Mucosa of gallbladder (tissue), 1 donor: Measurements from ENCODE around the gene DDX17. TPM values are rescaled to one million over a fixed set of nuclear protein-coding genes. Genes with fewer than 3 reads are reported as not detected.

Experiments used
- DNase-seq: peaks from one replicate; pipeline ENCODE4 v3.0.0-alpha.2; 2020; ENCODE audit warnings: low spot score
- total RNA-seq: library from RNA; stranded (reverse); gene quantifications from one replicate; pipeline ENCODE4 v1.2.1, GENCODE V29; 2021
- donor health status: DM: no; HTN: no; CAD: no.

Gene DDX17
- total RNA-seq: 535 TPM

- peak; percentile 97 for DNase-seq
Measured at GRCh38 chr22:38506118-38506962, at the start of gene DDX17. TSS of gene DDX17 (minus strand) at chr22:38506311.

- DNase-seq: no peak
Measured at GRCh38 chr22:38554281-38554680, 48.2 kb upstream of the DDX17 start.

- DNase-seq: no peak
Measured at GRCh38 chr22:38549101-38549894, 43.2 kb upstream of the DDX17 start.

- DNase-seq: no peak
Measured at GRCh38 chr22:38540701-38541100, 34.6 kb upstream of the DDX17 start.

- no peak for DNase-seq
Measured at GRCh38 chr22:38531251-38531938, 25.3 kb upstream of the DDX17 start.

GRCh38 chr22:38524429-38524828 is 18.3 kb upstream of the DDX17 start:
- no peak for DNase-seq

- DNase-seq: no peak
Measured at GRCh38 chr22:38523479-38523878, 17.4 kb upstream of the DDX17 start.

GRCh38 chr22:38523029-38523428 is 16.9 kb upstream of the DDX17 start:
- DNase-seq: no peak

- DNase-seq: no peak
Measured at GRCh38 chr22:38519453-38520250, 13.5 kb upstream of the DDX17 start.

GRCh38 chr22:38518620-38519019 is 12.5 kb upstream of the DDX17 start:
- no peak for DNase-seq

GRCh38 chr22:38513063-38513462 is 7.0 kb upstream of the DDX17 start:
- no peak for DNase-seq

GRCh38 chr22:38510416-38510970 is 4.4 kb upstream of the DDX17 start:
- DNase-seq: no peak

GRCh38 chr22:38505541-38506117 is 482 bp downstream of the DDX17 start:
- DNase-seq: peak; percentile 65

- peak; percentile 25 for DNase-seq
Measured at GRCh38 chr22:38504731-38505540, 1.2 kb downstream of the DDX17 start.

GRCh38 chr22:38503021-38503420 is 3.1 kb downstream of the DDX17 start:
- no peak for DNase-seq

GRCh38 chr22:38501797-38502672 is 4.1 kb downstream of the DDX17 start:
- no peak for DNase-seq

GRCh38 chr22:38497869-38498268 is 8.2 kb downstream of the DDX17 start:
- no peak for DNase-seq

- DNase-seq: no peak
Measured at GRCh38 chr22:38494939-38495338, 11.2 kb downstream of the DDX17 start.

- no peak for DNase-seq
Measured at GRCh38 chr22:38494498-38494897, 11.6 kb downstream of the DDX17 start.
